IMR-90 (cell line): ENCODE measurements around the gene EMILIN2. TPM values are rescaled to one million over a fixed set of nuclear protein-coding genes. Genes with fewer than 3 reads are reported as not detected.

Source experiments
- ATAC-seq: fragments of 200-7000 bp; cut with Tn5 transposase; 2 replicates; pipeline ENCODE4 v1.9.1; 2020; ENCODE audit warnings: low read depth, mild to moderate bottlenecking, moderate library complexity
- BruUV-seq: library from RNA; stranded (reverse); fragments of 400-500 nt; replicated peaks from 2 replicates; lab custom pipeline; 2021; lab: Mats Ljungman, UMichigan
- CTCF ChIA-PET: fragments of 300-600 bp; formaldehyde crosslinking; extraction: SDS; loops from one replicate; lab custom pipeline; 2021; ENCODE audit warnings: antibody characterized with exemption; lab: Yijun Ruan, JAX
- POLR2A ChIA-PET: fragments of 300-600 bp; sonication (Branson Sonifier 250); formaldehyde crosslinking; loops from one replicate; lab custom pipeline; 2022; ENCODE audit warnings: antibody characterized with exemption; ENCODE audit not compliant: unreplicated experiment; lab: Charles Lee
- DNase-seq: peaks from one replicate; pipeline ENCODE4 v3.0.0; 2013
- H2AFZ ChIP-seq: replicated peaks from 2 replicates; pipeline ENCODE3; 2013; ENCODE audit warnings: low read length, mild to moderate bottlenecking; ENCODE audit not compliant: poor library complexity
- H2AK5ac ChIP-seq: 2 replicates; pipeline ENCODE4 v1.6.1; 2013; ENCODE audit warnings: low read depth, low read length, inconsistent platforms
- H2AK9ac ChIP-seq: replicated peaks from 2 replicates; pipeline ENCODE3; 2013; ENCODE audit warnings: mild to moderate bottlenecking, low read depth, low read length, moderate library complexity; ENCODE audit not compliant: poor library complexity
- H2BK120ac ChIP-seq: 2 replicates; pipeline ENCODE4 v1.6.1; 2013; ENCODE audit warnings: low read depth, low read length, inconsistent platforms
- H2BK15ac ChIP-seq: 3 replicates; pipeline ENCODE4 v1.6.1; 2013; ENCODE audit warnings: low read depth, low read length, inconsistent platforms
- H2BK20ac ChIP-seq: 2 replicates; pipeline ENCODE4 v1.6.1; 2013; ENCODE audit warnings: low read depth, mild to moderate bottlenecking, inconsistent platforms, low read length, moderate library complexity
- H2BK5ac ChIP-seq: 2 replicates; pipeline ENCODE4 v1.6.1; 2013; ENCODE audit warnings: mild to moderate bottlenecking, low read depth, low read length, inconsistent platforms; ENCODE audit not compliant: poor library complexity, severe bottlenecking
- H3K14ac ChIP-seq: replicated peaks from 2 replicates; pipeline ENCODE4 v1.6.1; 2013; ENCODE audit warnings: low read depth, low read length, inconsistent platforms
- H3K18ac ChIP-seq: 2 replicates; pipeline ENCODE4 v1.6.1; 2013; ENCODE audit warnings: low read depth, low read length, control low read depth
- H3K23ac ChIP-seq: 2 replicates; pipeline ENCODE4 v1.6.1; 2013; ENCODE audit warnings: low read depth, low read length, inconsistent platforms
- H3K27ac ChIP-seq: 2 replicates; pipeline ENCODE4 v1.5.1; 2013; ENCODE audit warnings: mild to moderate bottlenecking, control low read depth, low read length; ENCODE audit not compliant: insufficient read depth
- H3K27me3 ChIP-seq: 2 replicates; pipeline ENCODE4 v1.6.1; 2013; ENCODE audit warnings: low read length; ENCODE audit not compliant: control insufficient read depth, insufficient read depth
- H3K36me3 ChIP-seq: 2 replicates; pipeline ENCODE4 v1.6.1; 2013; ENCODE audit warnings: low read length, mixed read lengths; ENCODE audit not compliant: control insufficient read depth, insufficient read depth
- H3K4ac ChIP-seq: 2 replicates; pipeline ENCODE4 v1.6.1; 2013; ENCODE audit warnings: low read depth, low read length, inconsistent platforms
- H3K4me1 ChIP-seq: 2 replicates; pipeline ENCODE4 v1.6.1; 2013; ENCODE audit warnings: low read length, mixed read lengths; ENCODE audit not compliant: control insufficient read depth, insufficient read depth
- H3K4me2 ChIP-seq: 2 replicates; pipeline ENCODE4 v1.6.1; 2013; ENCODE audit warnings: low read depth, mild to moderate bottlenecking, control low read depth, low read length, moderate library complexity
- H3K4me3 ChIP-seq: 2 replicates; pipeline ENCODE4 v1.5.1; 2013; ENCODE audit warnings: low read depth, mild to moderate bottlenecking, control low read depth, low read length, moderate library complexity; ENCODE audit not compliant: insufficient read depth
- H3K56ac ChIP-seq: 2 replicates; pipeline ENCODE4 v1.6.1; 2013; ENCODE audit warnings: low read length, inconsistent platforms; ENCODE audit not compliant: insufficient read depth; ENCODE audit errors: extremely low read depth
- H3K79me1 ChIP-seq, 2 experiments: 2 replicates each; pipeline ENCODE4 v1.6.1; 2013; ENCODE audit warnings: low read length in 2 of 2, inconsistent platforms in 1 of 2, low read depth in 1 of 2
- H3K9ac ChIP-seq: 2 replicates; pipeline ENCODE4 v1.6.1; 2013; ENCODE audit warnings: low read depth, low read length, control low read depth
- H3K9me1 ChIP-seq: 2 replicates; pipeline ENCODE4 v1.6.1; 2013; ENCODE audit warnings: low read length, inconsistent platforms; ENCODE audit not compliant: insufficient read depth
- H3K9me3 ChIP-seq: 2 replicates; pipeline ENCODE4 v1.6.1; 2013; ENCODE audit warnings: low read length; ENCODE audit not compliant: control insufficient read depth, insufficient read depth
- H4K20me1 ChIP-seq: 2 replicates; pipeline ENCODE4 v1.6.1; 2013; ENCODE audit warnings: low read length, inconsistent platforms; ENCODE audit not compliant: insufficient read depth
- H4K5ac ChIP-seq: 2 replicates; pipeline ENCODE4 v1.6.1; 2013; ENCODE audit warnings: mild to moderate bottlenecking, low read depth, low read length, control low read depth
- H4K8ac ChIP-seq, 2 experiments: 2 replicates each; pipeline ENCODE4 v1.6.1; 2013; ENCODE audit warnings: low read depth in 2 of 2, low read length in 2 of 2, control low read depth in 1 of 2, inconsistent platforms in 1 of 2
- H4K91ac ChIP-seq: 2 replicates; pipeline ENCODE4 v1.6.1; 2013; ENCODE audit warnings: low read depth, low read length, inconsistent platforms; ENCODE audit not compliant: insufficient read depth
- BHLHE40 ChIP-seq: fragments of 150-350 bp; IDR thresholded peaks from 2 replicates; pipeline ENCODE4 v1.6.1; 2016; ENCODE audit warnings: mild to moderate bottlenecking, low read depth, low read length
- CEBPB ChIP-seq: IDR thresholded peaks from 2 replicates; pipeline ENCODE4 v1.6.1; 2012; ENCODE audit warnings: low read depth, low read length, improper control_type of control experiment
- CHD1 ChIP-seq: IDR thresholded peaks from 2 replicates; pipeline ENCODE4 v1.6.1; 2012; ENCODE audit warnings: low read depth, low read length, improper control_type of control experiment
- FOS ChIP-seq: fragments of 150-350 bp; IDR thresholded peaks from 2 replicates; pipeline ENCODE4 v1.6.1; 2016; ENCODE audit warnings: low read depth, low read length
- NFE2L2 ChIP-seq: fragments of 150-350 bp; IDR thresholded peaks from 2 replicates; pipeline ENCODE4 v1.6.1; 2016; ENCODE audit warnings: low read depth, mild to moderate bottlenecking, low read length
- POLR2A ChIP-seq: IDR thresholded peaks from 2 replicates; pipeline ENCODE4 v1.6.1; 2012; ENCODE audit warnings: mild to moderate bottlenecking, low read depth, low read length
- RFX5 ChIP-seq: IDR thresholded peaks from 2 replicates; pipeline ENCODE4 v1.8.0; 2012; ENCODE audit warnings: low read depth, mild to moderate bottlenecking, low read length, moderate library complexity
- WGBS, 2 experiments: methylation state at CpG; one replicate each; pipeline versions ENCODE4 v1.1.5 to v1.1.7; 2013; ENCODE audit warnings: missing lambda C conversion rate in 2 of 2; ENCODE audit not compliant: insufficient read length in 1 of 2; ENCODE audit errors: extremely low coverage in 2 of 2; 5-methylcytosine and 5-hydroxymethylcytosine counted together
- dilution Hi-C: fragments of 300-500 bp; cut with HindIII; formaldehyde crosslinking; loops from one replicate; pipeline ENCODE4 v1.14.3; 2018; ENCODE audit warnings: low sequenced_read_pairs; ENCODE audit not compliant: unreplicated experiment
- in situ Hi-C: fragments of 300-500 bp; cut with MboI; formaldehyde crosslinking; loops from 3 replicates; pipeline ENCODE4 v1.14.3; 2019; ENCODE audit warnings: low sequenced_read_pairs, inconsistent platforms, mixed read lengths
- intact Hi-C: fragments of 100-400 bp; cut with micrococcal nuclease; formaldehyde crosslinking; loops from 2 replicates; pipeline ENCODE4 v1.10.0; 2022
- polyA plus RNA-seq, 3 experiments: library from polyadenylated mRNA; depleted of rRNA; stranded (reverse); fragments of >200 nt; gene quantifications; 2 replicates each; pipeline ENCODE4 v1.2.3, GENCODE V29; 2012; ENCODE audit warnings: low replicate concordance in 1 of 3
- total RNA-seq: library from RNA; depleted of rRNA; stranded (reverse); fragments of >200 nt; gene quantifications from 2 replicates; pipeline ENCODE4 v1.2.3, GENCODE V29; 2012

EMILIN2 gene
- total and polyA plus RNA-seq, 2 of the 4 experiments (the other 2 are of a cell fraction) = under 0.01 to 0.14 TPM

DNA sequence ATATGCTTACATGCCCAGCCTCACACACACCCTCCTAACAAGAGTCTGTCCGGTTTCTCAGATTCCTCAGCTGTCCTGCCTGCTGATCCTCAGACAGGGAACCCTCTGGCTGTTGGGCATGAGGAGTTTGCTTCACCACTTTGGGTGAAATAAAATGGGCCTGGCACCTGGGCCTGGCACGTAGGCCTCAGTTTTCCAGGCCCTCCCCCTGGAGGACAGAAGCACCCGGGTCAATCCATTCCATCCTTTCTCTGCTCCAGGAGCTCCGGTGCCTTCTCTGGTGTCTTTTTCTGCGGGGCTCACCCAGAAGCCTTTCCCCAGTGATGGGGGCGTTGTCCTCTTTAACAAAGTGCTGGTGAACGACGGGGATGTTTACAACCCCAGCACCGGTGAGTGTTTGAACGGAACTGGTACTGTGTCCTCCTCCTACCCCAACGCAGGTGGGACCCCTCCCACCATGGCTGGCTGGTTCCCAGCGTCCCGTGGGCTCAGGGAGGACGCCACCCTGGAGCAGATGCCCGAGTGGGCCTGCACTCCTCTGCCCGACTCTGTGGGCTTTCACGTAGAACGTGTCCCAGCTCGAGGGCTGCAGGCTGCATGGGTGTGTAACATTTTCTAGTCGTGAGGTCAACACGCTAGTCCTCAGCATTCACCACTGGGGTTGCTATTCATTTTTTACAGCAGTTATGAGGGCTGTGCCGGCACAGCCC is 62.8 kb downstream of the EMILIN2 start:
- H3K14ac ChIP-seq = no peak overlapping the region
- H3K9me3 ChIP-seq = no peaks in the 10 kb centered on the region
- H3K36me3 ChIP-seq = peaks cover 11% of the 10 kb centered on the region
- in situ Hi-C loops (no loop called here), intact Hi-C loops (no loop called here), dilution Hi-C loops (no loop called here)
- 93% methylated on average over 9 of the region's 22 CpGs; no CpG with 5 or more reads in 1 of the 2 experiments for WGBS, 2 experiments
- no peak for TF ChIP-seq POLR2A
- no peak for TF ChIP-seq NFE2L2
- TF ChIP-seq FOS = no peak
- TF ChIP-seq RFX5 = no peak
- no peak for TF ChIP-seq BHLHE40
- no peak for TF ChIP-seq CEBPB
- TF ChIP-seq CHD1 = no peak
- no peak overlapping the region for H2BK5ac ChIP-seq
- POLR2A ChIA-PET = no interaction called here
- ATAC-seq = no peak
- BruUV-seq = no TSS peak
- H3K4me1 ChIP-seq = no peaks in the 10 kb centered on the region
- no peaks in the 10 kb centered on the region for H3K79me1 ChIP-seq
- no peak overlapping the region for H3K56ac ChIP-seq
- peaks cover 39% of the 10 kb centered on the region for H3K27me3 ChIP-seq
- no peak overlapping the region for H2AFZ ChIP-seq
- H3K27ac ChIP-seq = no peak overlapping the region
- CTCF ChIA-PET = no interaction called here
- DNase-seq = no peak
- H3K4me2 ChIP-seq = no peak overlapping the region
- no peak overlapping the region for H2BK15ac ChIP-seq
- no peak overlapping the region for H3K18ac ChIP-seq
- H3K4me3 ChIP-seq = no peak overlapping the region
- H4K91ac ChIP-seq = no peak overlapping the region
- H3K9ac ChIP-seq = no peak overlapping the region
- no peaks in the 10 kb centered on the region; the same call in 1 of the 2 replicates for H4K20me1 ChIP-seq
- H2AK9ac ChIP-seq = no peak overlapping the region
- no peak overlapping the region for H2BK20ac ChIP-seq
- H2AK5ac ChIP-seq = no peak overlapping the region
- no peak overlapping the region for H3K23ac ChIP-seq
- H3K9me1 ChIP-seq = peaks cover 12% of the 10 kb centered on the region
- H4K5ac ChIP-seq = no peak overlapping the region
- no peak overlapping the region for H2BK120ac ChIP-seq
- no peak overlapping the region for H3K4ac ChIP-seq
- H4K8ac ChIP-seq = no peak overlapping the region
